Measurements from ENCODE around the gene NFIC.
"Not testable (repeated sequence)": the region's sequence is repeated elsewhere in the genome, so short reads cannot be mapped to it uniquely, and the experiment has no call there.

Gene NFIC

DNA sequence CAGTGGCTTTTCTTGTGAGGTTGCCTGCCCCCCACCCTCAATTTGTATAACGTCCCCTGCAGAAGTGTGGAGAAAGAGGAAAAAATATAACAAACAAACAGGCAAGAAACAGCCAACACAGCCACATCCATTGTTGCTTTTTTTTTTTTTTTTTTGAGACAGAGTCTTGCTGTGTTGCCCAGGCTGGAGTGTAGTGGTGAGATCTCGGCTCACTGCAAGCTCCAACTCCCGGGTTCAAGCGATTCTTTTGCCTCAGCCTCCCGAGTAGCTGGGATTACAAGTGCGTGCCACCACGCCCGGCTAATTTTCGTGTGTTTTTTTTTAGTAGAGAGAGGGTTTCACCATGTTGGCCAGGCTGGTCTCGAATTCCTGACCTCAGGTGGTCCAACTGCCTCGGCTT, 17.9 kb upstream of the NFIC start:
- not testable (repeated sequence) for H3K36me3 ChIP-seq (ENCODE audit: control insufficient read depth in 2 of 2, insufficient read depth in 2 of 2, low read length in 2 of 2); H3K9me3 ChIP-seq (ENCODE audit: control insufficient read depth in 2 of 2, low read length in 2 of 2); H3K27me3 ChIP-seq (ENCODE audit: control insufficient read depth in 1 of 2, insufficient read depth in 2 of 2, low read length in 2 of 2); H3K9ac ChIP-seq (ENCODE audit: low read length in 2 of 2); H3K4me3 ChIP-seq (ENCODE audit: low read length in 2 of 2)
- Histone ChIP-seq H3K4me1 (ENCODE audit: control insufficient read depth, insufficient read depth, low read length) (peaks cover 27% of the 10 kb centered on the region), H3K27ac (ENCODE audit: low read length) (peak overlapping the region; percentile 98)

DNA sequence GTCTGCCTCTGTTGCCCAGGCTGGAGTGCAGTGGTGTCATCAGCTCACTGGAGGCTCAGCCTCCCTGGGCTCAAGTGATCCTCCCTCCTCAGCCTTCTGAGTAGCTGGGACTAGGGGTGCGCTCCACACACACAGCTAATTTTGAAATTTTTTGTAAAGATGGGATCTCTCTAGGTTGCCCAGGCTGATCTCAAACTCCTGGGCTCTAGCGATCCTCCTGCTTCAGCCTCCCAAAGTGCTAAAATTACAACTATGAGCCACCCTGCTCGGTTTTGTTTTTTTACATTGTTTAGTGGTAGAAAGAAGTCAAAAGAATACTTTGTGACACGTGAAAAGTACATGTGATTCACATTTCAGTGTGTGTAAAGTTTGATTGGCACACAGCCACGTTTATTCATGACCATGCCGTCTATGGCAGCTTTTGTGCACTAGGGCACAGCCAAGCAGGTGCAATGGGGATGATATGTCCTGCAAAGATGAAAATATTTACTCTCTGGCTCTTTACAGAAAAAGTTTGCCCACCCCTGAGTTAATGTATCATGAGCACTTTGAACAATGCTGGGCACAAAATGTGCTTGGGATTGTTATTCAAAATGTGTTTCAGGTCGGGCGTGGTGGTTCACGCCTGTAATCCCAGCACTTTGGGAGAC, 16.2 kb upstream of the NFIC start:
- Histone ChIP-seq H3K9me3 (ENCODE audit: control insufficient read depth in 2 of 2, low read length in 2 of 2) (peaks cover 0 to 3% of the 10 kb centered on the region in 2 donors), H3K36me3 (ENCODE audit: control insufficient read depth in 2 of 2, insufficient read depth in 2 of 2, low read length in 2 of 2) (no peaks in the 10 kb centered on the region), H3K4me1 (ENCODE audit: control insufficient read depth, insufficient read depth, low read length) (peaks cover 20% of the 10 kb centered on the region), H3K27ac (ENCODE audit: low read length) (peak overlapping the region; percentile 41), H3K27me3 (ENCODE audit: control insufficient read depth in 1 of 2, insufficient read depth in 2 of 2, low read length in 2 of 2) (no peaks in the 10 kb centered on the region), H3K4me3 (ENCODE audit: low read length in 2 of 2) (no peak overlapping the region), H3K9ac (ENCODE audit: low read length in 2 of 2) (no peak overlapping the region)

DNA sequence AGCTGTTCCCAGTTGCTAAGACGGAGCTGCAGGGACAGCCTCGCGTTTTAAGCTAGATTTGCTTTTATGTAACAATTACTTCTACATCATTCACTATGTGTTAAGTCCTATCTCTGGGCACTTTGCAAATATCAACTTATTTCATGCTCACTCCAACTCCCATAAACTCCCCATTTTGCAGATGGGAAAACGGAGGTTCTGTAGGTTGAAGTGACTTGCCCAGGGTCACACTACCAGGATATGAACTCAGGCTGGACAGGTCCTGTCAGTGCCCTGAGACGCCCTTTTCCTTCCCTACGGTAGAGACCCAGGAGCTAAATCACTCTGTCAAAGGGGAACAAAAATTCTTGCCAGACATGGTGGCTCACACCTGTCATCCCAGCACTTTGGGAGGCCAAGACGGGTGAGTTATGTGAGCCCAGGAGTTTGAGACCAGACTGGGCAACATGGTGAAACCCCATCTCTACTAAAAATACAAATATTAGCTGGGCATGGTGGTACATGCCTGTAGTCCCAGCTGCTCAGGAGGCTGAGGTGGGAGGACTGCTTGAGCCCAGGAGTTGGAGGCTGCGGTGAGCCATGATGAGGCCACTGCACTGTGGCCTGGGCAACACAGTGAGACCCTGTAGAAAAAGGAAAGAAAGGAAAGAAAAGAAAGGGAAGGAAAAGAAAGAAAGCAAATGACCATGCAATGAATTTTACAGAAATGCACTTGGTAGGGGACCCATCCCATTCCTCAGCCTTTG, 14.5 kb upstream of the NFIC start:
- H3K9me3 ChIP-seq (ENCODE audit: control insufficient read depth in 2 of 2, low read length in 2 of 2) = peaks cover 0 to 3% of the 10 kb centered on the region in 2 donors
- H3K27me3 ChIP-seq (ENCODE audit: control insufficient read depth in 1 of 2, insufficient read depth in 2 of 2, low read length in 2 of 2) = no peaks in the 10 kb centered on the region
- no peak overlapping the region for H3K27ac ChIP-seq (ENCODE audit: low read length)
- peaks cover 7% of the 10 kb centered on the region for H3K4me1 ChIP-seq (ENCODE audit: control insufficient read depth, insufficient read depth, low read length)
- no peaks in the 10 kb centered on the region for H3K36me3 ChIP-seq (ENCODE audit: control insufficient read depth in 2 of 2, insufficient read depth in 2 of 2, low read length in 2 of 2)
- H3K4me3 ChIP-seq (ENCODE audit: low read length in 2 of 2) = no peak overlapping the region
- H3K9ac ChIP-seq (ENCODE audit: low read length in 2 of 2) = no peak overlapping the region

DNA sequence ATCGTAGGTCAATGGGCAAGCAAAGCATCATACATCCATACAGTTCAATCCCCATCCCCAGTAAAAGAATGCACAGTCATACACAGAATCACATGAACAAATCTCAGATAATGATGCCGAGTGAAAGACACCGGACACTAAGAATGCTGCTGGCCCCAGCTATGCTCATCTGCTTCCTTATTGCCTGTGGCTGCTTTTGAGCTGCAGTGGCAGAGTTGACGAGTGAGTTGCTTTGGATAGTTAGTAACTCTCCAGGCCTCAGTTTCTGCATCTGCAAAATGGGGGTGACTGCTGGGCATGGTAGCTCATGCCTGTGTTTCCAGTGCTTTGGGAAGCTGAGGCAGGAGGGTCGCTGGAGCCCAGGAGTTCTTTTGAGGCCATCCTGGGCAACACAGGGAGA, 12.9 kb upstream of the NFIC start:
- Histone ChIP-seq H3K9me3 (ENCODE audit: control insufficient read depth in 2 of 2, low read length in 2 of 2) (peaks cover 0 to 3% of the 10 kb centered on the region in 2 donors), H3K4me3 (ENCODE audit: low read length in 2 of 2) (no peak overlapping the region), H3K9ac (ENCODE audit: low read length in 2 of 2) (no peak overlapping the region), H3K36me3 (ENCODE audit: control insufficient read depth in 2 of 2, insufficient read depth in 2 of 2, low read length in 2 of 2) (no peaks in the 10 kb centered on the region), H3K4me1 (ENCODE audit: control insufficient read depth, insufficient read depth, low read length) (peaks cover 13% of the 10 kb centered on the region), H3K27me3 (ENCODE audit: control insufficient read depth in 1 of 2, insufficient read depth in 2 of 2, low read length in 2 of 2) (no peaks in the 10 kb centered on the region), H3K27ac (ENCODE audit: low read length) (no peak overlapping the region)

DNA sequence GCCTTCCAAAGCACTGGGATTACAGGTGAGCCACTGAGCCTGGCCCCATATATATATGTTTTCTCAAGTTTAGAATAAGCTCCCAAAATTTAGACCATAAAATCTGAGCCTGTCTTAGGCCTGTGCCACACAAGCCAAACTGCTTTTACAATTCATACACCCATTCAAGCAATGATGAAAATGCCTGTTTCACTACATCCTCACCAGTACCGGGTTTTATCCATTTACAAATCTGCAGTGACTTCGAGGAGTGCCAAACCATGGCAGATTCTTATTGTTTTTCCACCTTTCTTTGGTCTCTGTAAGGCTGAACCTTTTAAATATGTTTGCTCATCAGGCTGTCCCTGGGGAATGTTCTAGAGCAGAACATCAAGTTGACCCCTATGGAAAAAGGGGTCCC, 9.6 kb upstream of the NFIC start:
- H3K27me3 ChIP-seq (ENCODE audit: control insufficient read depth in 1 of 2, insufficient read depth in 2 of 2, low read length in 2 of 2) = no peaks in the 10 kb centered on the region
- no peak overlapping the region for H3K9ac ChIP-seq (ENCODE audit: low read length in 2 of 2)
- H3K9me3 ChIP-seq (ENCODE audit: control insufficient read depth in 2 of 2, low read length in 2 of 2) = peaks cover 0 to 3% of the 10 kb centered on the region in 2 donors
- H3K4me1 ChIP-seq (ENCODE audit: control insufficient read depth, insufficient read depth, low read length) = peaks cover 30% of the 10 kb centered on the region
- no peak overlapping the region for H3K4me3 ChIP-seq (ENCODE audit: low read length in 2 of 2)
- H3K36me3 ChIP-seq (ENCODE audit: control insufficient read depth in 2 of 2, insufficient read depth in 2 of 2, low read length in 2 of 2) = no peaks in the 10 kb centered on the region
- H3K27ac ChIP-seq (ENCODE audit: low read length) = peak overlapping the region; percentile 81

DNA sequence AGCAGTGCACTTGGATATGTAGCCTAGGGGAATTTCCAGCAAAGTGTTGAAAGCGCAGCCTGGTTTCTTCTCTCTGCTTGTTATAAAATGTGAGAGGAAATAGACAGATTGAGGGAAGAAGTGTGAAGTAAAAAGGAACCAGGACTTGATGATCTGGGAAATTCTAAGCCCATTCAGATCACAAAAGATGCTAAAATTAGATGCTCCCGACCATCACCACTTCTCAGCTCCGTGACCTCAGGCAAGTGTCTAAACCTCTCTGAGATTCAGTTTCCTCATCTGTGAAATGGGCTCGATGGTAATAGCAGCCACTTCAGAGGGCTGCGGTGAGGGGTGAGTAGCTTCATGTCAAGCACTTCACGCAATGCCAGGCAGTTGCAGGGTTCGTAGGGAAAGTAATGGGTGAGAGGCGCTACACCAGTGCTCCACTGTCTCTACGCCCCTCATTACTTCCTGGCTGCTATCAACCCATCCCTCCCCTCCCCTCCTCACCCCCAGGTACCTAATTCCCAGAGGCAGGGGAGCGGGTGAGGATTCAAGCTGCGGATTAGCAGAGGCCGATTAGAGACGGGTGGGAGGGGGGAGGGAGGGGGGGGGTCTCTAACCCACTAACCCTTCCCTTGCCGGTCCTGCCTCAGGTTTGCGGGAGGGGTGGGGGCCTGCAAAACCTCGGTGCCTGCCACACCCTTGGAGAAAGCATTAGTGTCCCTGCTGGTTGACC, 9.0 kb upstream of the NFIC start:
- Histone ChIP-seq H3K36me3 (ENCODE audit: control insufficient read depth in 2 of 2, insufficient read depth in 2 of 2, low read length in 2 of 2) (no peaks in the 10 kb centered on the region), H3K27me3 (ENCODE audit: control insufficient read depth in 1 of 2, insufficient read depth in 2 of 2, low read length in 2 of 2) (no peaks in the 10 kb centered on the region), H3K9ac (ENCODE audit: low read length in 2 of 2) (peak overlapping the region in 1 of 2 donors; percentile 78), H3K27ac (ENCODE audit: low read length) (peak overlapping the region; percentile 81), H3K9me3 (ENCODE audit: control insufficient read depth in 2 of 2, low read length in 2 of 2) (peaks cover 0 to 3% of the 10 kb centered on the region in 2 donors), H3K4me1 (ENCODE audit: control insufficient read depth, insufficient read depth, low read length) (peaks cover 37% of the 10 kb centered on the region), H3K4me3 (ENCODE audit: low read length in 2 of 2) (no peak overlapping the region)

DNA sequence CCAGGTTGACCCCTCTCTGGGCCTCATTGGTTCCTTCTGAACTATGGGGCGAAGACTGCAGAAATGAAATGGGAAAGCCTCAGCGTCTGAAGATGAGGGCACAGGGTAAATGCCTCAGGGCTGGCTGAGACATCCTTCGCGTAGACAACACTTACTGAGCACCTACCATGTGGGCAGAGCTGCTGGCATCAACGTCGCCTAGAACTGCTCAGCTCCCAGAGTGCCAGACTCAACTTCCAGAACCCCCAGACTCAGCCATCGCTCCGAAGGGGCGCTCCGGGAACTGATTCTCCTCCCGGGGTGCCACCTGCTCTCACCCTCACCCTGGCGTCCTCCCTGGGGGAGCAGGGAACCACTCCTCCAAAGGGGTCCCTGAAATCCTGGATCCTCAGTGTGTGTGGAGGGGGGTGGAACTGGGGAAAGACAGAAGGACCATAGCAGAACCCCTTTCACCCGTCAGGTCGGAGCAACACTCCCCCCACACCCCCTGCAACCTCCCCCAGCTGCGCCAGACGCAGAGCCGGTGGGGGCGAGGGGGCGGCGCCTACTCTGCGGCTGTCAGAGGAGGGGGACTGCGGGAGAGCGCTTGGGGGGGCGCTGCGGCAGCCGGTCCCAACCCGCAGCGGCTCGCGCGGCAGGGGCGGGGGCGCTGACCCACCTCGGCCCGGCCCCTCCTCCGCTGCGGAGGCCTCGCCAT, 8.2 kb upstream of the NFIC start:
- H3K4me1 ChIP-seq (ENCODE audit: control insufficient read depth, insufficient read depth, low read length) = peaks cover 41% of the 10 kb centered on the region
- peaks cover 0 to 3% of the 10 kb centered on the region in 2 donors for H3K9me3 ChIP-seq (ENCODE audit: control insufficient read depth in 2 of 2, low read length in 2 of 2)
- peak overlapping the region; percentile 70 to 81 for H3K4me3 ChIP-seq (ENCODE audit: low read length in 2 of 2)
- peak overlapping the region in 1 of 2 donors; percentile 78 for H3K9ac ChIP-seq (ENCODE audit: low read length in 2 of 2)
- no peaks in the 10 kb centered on the region for H3K36me3 ChIP-seq (ENCODE audit: control insufficient read depth in 2 of 2, insufficient read depth in 2 of 2, low read length in 2 of 2)
- no peaks in the 10 kb centered on the region for H3K27me3 ChIP-seq (ENCODE audit: control insufficient read depth in 1 of 2, insufficient read depth in 2 of 2, low read length in 2 of 2)
- H3K27ac ChIP-seq (ENCODE audit: low read length) = peak overlapping the region; percentile 81

DNA sequence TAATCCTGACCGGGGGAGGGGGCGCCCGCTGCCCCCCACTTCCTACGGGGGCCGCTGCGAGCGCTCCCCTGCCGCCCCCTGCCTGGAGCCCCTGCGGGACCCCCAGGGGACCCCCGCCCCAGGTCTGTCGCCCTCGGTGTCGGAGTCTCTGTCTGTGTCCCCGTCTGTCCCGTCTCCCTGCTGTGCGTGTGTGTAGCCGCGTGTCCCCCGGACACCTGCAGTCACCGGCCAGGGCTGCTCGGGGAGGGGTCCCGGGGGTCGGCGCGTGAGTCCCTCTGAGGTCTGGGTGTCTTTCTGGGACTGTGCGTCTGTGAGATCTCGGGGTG, 7.7 kb upstream of the NFIC start:
- no peaks in the 10 kb centered on the region for H3K36me3 ChIP-seq (ENCODE audit: control insufficient read depth in 2 of 2, insufficient read depth in 2 of 2, low read length in 2 of 2)
- H3K9me3 ChIP-seq (ENCODE audit: control insufficient read depth in 2 of 2, low read length in 2 of 2) = peaks cover 0 to 3% of the 10 kb centered on the region in 2 donors
- H3K4me3 ChIP-seq (ENCODE audit: low read length in 2 of 2) = peak overlapping the region; percentile 70 to 81
- no peaks in the 10 kb centered on the region for H3K27me3 ChIP-seq (ENCODE audit: control insufficient read depth in 1 of 2, insufficient read depth in 2 of 2, low read length in 2 of 2)
- peak overlapping the region; percentile 62 to 78 for H3K9ac ChIP-seq (ENCODE audit: low read length in 2 of 2)
- peak overlapping the region; percentile 81 for H3K27ac ChIP-seq (ENCODE audit: low read length)
- H3K4me1 ChIP-seq (ENCODE audit: control insufficient read depth, insufficient read depth, low read length) = peaks cover 43% of the 10 kb centered on the region

DNA sequence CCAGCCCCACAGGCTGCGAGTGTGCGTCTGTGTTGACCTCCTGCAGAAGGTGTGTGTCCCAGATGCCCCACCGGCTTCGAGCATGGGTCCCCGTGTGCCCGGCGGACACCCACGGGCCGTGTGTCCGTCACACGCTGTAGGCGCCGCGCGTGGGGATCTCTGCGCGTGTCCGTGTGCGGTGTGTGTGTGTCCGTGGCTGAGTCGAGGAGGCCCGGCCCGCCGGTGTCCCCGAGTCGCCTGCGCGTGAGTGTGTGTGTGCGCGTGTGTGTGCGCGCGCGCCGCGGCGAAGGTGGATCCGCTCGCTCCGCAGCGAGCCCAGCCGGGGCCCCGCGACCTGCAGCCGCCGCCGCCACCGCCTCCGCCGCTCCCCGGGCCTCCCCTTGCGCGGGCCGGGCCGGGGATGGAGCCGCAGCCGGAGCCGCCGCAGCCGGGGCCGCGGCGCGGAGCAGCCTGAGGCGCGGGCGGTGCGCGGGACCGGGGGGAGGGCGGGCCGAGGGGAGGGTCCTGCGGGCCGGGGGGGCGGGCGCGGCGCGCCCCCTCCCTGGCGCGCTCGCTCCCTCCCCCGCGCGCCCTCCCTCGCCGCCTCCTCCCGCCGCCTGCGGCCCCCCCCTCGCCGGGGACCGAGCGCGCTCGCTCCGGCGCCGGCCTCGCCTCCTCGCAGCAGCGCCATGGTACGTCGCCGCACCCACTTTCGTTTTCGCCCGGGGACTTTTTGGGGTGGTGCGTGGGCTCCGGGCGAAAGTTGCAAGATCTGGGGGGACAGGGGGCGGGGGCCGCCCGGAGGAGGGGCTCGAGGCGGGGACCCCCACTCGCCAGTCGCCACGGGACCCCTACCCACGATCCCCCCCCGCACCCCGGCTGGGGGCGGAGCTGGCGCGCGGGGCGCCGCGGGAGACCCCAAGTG, 7.1 kb upstream of the NFIC start:
- H3K36me3 ChIP-seq (ENCODE audit: control insufficient read depth in 2 of 2, insufficient read depth in 2 of 2, low read length in 2 of 2) = no peaks in the 10 kb centered on the region
- peak overlapping the region; percentile 70 to 81 for H3K4me3 ChIP-seq (ENCODE audit: low read length in 2 of 2)
- H3K27me3 ChIP-seq (ENCODE audit: control insufficient read depth in 1 of 2, insufficient read depth in 2 of 2, low read length in 2 of 2) = no peaks in the 10 kb centered on the region
- H3K27ac ChIP-seq (ENCODE audit: low read length) = peak overlapping the region; percentile 91
- H3K9ac ChIP-seq (ENCODE audit: low read length in 2 of 2) = peak overlapping the region; percentile 62 to 85
- H3K9me3 ChIP-seq (ENCODE audit: control insufficient read depth in 2 of 2, low read length in 2 of 2) = peaks cover 0 to 3% of the 10 kb centered on the region in 2 donors
- H3K4me1 ChIP-seq (ENCODE audit: control insufficient read depth, insufficient read depth, low read length) = peaks cover 49% of the 10 kb centered on the region
